ENCODE data around the gene ERCC1. TPM values are rescaled to one million over a fixed set of nuclear protein-coding genes. Genes with fewer than 3 reads are reported as not detected.

The ERCC1 gene
- total and polyA plus RNA-seq, 2 of the 13 experiments (the other 11 are each of a cell fraction or from before 2014, with no cell fraction given), result 40.0 to 66.4 TPM

- TF ChIP-seq SIX1 (CRISPR knock-in tag; IDR thresholded peaks at IDR 0.05; ENCODE audit: borderline replicate concordance) (no peak), GRHL1 (CRISPR knock-in tag; conservative IDR thresholded peaks at IDR 0.05) (no peak), MYNN (CRISPR knock-in tag; IDR thresholded peaks at IDR 0.05; ENCODE audit: low read depth) (no peak), ZHX2 (IDR thresholded peaks at IDR 0.05; ENCODE audit: low read depth) (no peak), ZHX2 (CRISPR knock-in tag; IDR thresholded peaks at IDR 0.05; ENCODE audit: borderline replicate concordance) (no peak), TERF1 (CRISPR knock-in tag; IDR thresholded peaks at IDR 0.05) (no peak), USF2 (IDR thresholded peaks at IDR 0.05; ENCODE audit: low read depth, low read length) (no peak), USF2 (CRISPR knock-in tag; IDR thresholded peaks at IDR 0.05; ENCODE audit: borderline replicate concordance) (no peak; the same call in 1 of the 2 replicates), ZNF335 (CRISPR knock-in tag; IDR thresholded peaks at IDR 0.05) (no peak), TCF7L2 (IDR thresholded peaks at IDR 0.05; ENCODE audit: low read depth, low read length) (no peak), ZNF747 (CRISPR knock-in tag; IDR thresholded peaks at IDR 0.05; ENCODE audit: borderline replicate concordance) (peak; percentile 59; the same call in 1 of the 2 replicates), ZFAT (CRISPR knock-in tag; conservative IDR thresholded peaks at IDR 0.05) (no peak), ZNF503 (CRISPR knock-in tag; IDR thresholded peaks at IDR 0.05) (no peak), ZNF678 (CRISPR knock-in tag; IDR thresholded peaks at IDR 0.05) (no peak), NFATC3 (CRISPR knock-in tag; IDR thresholded peaks at IDR 0.05) (no peak), HNRNPL (IDR thresholded peaks at IDR 0.05; ENCODE audit: low read depth, low read length) (no peak)
Observed at GRCh38 chr19:45405435-45406225, 18.1 kb downstream of the ERCC1 start (continued).
